ENCODE results near the gene SLC49A4.
"Not testable (repeated sequence)": the region's sequence is repeated elsewhere in the genome, so short reads cannot be mapped to it uniquely, and the experiment has no call there.

Gene SLC49A4, protein sequence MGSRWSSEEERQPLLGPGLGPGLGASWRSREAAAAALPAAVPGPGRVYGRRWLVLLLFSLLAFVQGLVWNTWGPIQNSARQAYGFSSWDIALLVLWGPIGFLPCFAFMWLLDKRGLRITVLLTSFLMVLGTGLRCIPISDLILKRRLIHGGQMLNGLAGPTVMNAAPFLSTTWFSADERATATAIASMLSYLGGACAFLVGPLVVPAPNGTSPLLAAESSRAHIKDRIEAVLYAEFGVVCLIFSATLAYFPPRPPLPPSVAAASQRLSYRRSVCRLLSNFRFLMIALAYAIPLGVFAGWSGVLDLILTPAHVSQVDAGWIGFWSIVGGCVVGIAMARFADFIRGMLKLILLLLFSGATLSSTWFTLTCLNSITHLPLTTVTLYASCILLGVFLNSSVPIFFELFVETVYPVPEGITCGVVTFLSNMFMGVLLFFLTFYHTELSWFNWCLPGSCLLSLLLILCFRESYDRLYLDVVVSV

DNA sequence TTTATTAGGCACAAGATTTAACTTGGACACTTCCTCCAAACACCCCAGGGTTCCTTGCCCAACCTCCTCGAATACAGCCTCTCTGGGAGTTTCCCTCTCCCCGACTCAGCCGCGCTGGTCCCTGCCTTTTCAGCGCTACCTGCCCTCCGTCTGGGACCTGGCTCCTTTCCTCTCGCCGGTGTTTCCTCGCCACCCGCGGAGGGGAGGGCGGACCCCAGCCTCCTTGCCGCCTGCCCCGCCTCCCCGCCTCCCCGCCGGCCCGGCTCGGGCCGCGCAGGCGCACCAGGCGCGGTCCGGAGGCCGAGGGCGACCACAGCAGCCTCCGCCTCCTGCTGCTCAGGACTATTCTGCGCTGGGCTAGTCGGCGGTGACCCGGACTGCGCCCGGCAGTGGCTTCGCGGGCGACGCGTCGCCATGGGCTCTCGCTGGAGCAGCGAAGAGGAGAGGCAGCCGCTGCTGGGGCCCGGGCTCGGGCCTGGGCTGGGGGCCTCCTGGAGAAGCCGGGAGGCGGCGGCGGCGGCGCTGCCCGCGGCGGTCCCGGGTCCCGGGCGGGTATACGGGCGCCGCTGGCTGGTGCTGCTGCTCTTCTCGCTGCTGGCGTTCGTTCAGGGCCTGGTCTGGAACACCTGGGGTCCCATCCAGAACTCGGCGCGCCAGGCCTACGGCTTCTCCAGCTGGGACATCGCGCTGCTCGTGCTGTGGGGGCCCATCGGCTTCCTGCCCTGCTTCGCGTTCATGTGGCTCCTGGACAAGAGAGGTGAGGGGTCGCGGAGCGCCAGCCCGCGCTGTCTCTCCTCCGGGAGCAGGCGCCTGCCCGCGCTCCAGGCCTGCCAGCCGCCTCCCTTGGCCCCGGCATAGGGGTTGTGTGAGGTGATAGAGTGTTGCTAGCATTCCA, at the start of gene SLC49A4:
TSS of gene SLC49A4 (plus strand) at position 291 of the 895 bp plus-strand sequence. CDS start at position 415, 124 bp downstream.
- peak; percentile 92 for DNase-seq (ENCODE audit: low spot score)

DNA sequence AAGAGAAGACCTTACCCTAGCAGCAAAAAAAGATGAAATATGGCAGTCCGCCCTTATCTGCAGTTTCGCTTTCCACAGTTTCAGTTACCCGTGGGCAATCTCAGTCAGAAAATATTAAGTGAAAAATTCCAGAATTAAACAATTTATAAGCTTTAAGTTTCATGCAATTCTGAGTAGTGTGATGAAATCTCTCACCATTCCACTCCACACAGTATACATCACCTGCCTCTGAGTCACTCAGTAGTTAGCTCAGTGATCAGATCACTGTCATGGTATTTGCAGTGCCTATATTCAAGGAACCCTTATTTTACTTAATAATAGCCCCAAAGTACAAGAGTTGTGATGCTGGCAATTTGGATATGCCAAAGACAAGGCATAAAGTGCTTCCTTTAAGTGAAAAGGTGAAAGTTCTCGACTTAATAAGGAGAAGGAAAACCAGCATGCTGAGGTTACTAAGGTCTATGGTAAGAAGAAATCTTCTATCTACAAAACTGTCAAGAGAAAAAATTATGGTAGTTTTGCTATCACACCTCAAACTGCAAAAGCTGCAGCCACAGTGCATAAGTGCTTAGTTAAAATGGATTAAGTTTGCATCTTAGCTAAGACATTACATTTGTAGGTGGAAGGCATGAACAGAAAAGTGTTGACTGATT, 49.4 kb upstream of the SLC49A4 start:
- DNase-seq (ENCODE audit: low spot score): no peak

DNA sequence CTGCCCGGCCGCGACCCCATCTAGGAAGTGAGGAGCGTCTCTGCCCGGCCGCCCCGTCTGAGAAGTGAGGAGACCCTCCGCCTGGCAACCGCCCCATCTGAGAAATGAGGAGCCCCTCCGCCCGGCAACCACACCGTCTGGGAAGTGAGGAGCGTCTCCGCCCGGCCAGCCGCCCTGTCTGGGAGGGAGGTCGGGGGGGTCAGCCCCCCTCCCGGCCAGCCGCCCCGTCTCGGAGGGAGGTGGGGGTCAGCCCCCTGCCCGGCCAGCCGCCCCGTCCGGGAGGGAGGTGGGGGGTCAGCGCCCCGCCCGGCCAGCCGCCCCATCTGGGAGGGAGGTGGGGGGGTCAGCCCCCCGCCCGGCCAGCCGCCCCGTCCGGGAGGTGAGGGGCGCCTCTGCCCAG, 47.6 kb upstream of the SLC49A4 start:
- not testable (repeated sequence) for DNase-seq (ENCODE audit: low spot score)

DNA sequence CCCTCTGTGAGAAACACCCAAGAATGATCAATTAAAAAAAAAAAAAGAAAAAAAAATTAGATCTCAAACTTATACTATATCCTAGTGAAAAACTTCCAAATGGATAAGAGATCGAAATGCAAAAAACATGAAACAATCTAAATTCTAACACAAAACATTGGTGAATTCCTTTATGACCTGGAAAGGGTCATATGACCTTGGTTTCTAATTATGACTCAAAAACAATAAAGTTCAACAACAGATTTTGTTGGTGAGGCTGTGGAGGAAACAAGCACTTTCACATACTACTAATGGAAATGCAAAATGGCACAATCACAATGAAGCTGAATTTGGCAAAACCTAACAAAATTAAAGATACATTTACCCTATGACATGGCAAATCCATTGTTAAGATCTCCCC, 46.5 kb upstream of the SLC49A4 start:
- DNase-seq (ENCODE audit: low spot score): no peak

DNA sequence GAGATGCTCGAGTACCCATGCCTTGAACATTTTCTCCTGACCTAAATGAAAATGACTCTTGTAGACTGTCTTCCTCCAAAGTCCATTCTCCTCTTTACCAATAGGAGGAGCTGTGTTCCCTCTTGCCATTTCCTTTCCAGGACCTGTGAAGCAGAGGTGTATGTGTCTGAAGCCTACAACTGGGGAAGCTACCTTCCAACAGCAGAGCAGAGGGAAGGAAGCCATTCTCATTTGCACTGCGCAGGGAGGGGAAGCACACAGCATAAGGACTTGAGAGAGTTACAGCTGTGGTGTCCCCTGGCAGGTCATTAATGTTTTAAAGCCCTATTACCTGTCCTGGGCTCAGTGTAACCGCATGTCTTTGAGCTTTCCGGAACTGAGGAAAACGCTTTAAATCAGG, 39.9 kb upstream of the SLC49A4 start:
- peak; percentile 79 for DNase-seq (ENCODE audit: low spot score)

DNA sequence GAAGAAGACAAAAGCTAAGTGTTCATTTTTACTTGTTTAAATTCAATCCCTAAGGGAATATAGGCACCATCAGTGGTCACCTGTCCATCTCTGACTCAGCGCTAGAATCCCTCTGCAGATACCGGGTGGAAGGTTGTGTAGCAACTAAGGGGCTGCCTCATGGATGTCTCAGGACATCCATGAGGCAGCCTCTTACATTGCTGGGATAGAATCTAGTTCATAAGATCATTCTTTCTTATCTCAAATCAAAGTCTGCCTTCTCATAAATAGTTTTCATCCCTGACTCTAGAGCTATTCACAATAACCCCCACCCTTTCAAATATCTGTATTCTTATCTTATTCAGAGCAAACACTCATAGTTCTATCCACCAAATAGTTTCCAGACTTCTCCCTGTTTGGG, 39.4 kb upstream of the SLC49A4 start:
- no peak for DNase-seq (ENCODE audit: low spot score)

DNA sequence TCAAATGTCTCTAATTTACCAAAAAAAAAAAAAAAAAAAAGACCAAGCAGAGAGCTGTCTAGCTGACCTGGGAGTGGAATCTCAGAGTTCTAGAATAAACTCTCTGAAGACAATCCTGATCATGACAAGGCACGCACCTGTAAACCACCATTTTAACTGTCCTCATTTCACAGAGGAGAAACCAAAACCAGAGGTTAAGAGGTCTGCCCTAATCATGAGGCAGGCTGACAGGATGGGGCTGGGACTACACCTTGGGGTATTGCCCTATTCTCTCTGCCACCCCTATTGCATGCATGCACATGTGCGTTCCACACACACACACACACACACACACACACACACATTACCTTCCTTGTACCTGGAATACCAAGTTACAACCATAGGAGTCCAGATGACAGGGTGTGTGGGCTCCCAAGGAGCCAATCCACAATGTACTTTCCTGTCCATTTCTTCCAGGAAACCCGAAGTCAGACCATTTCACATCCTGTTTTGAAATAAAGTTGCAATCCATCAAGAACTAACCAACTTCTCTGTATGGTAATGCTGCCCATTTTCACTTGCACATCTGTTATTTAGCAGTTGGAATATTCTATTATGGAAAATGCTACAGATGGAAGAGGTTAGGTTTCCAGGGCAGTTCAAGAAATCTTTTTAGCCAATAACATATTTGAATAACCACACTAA, 35.9 kb upstream of the SLC49A4 start:
- DNase-seq (ENCODE audit: low spot score): no peak

DNA sequence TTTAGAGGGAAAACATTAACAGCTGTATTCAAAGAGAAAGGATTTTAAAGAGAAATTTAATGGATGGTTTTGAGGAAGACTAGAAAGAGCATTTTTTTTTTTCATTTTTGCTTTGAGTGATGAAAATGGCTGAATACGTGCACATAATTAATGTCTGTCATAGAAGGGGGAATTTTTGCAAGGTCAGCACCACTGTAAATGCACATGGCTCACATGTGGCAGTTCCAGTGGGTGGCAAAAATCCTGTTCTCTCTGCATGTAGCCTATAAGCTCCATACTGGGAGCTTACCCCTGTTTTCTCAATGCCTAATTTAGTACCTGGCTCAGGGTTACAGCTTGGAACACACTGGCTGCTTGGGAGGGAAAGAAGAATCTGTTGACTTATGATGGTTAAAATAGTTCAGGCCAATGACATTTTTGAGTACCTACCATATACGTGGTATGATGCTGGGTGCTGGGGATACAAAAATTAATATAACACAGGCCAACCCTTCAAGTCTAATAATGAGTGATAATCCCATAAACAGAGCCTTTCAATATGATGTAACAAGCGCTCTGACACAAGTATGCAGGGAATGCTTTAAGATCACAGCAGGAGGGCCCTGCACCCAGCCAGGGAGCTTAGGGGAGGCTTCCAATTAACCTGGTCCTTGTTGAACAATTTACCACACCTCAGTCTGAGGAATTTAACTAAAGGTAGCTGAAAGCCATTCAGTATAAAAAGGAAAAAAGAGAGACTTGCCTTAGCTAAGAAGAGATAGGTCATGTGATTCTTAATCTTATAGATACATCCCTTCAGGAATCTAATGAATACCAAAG, 34.2 kb upstream of the SLC49A4 start:
- peak; percentile 64 for DNase-seq (ENCODE audit: low spot score)

DNA sequence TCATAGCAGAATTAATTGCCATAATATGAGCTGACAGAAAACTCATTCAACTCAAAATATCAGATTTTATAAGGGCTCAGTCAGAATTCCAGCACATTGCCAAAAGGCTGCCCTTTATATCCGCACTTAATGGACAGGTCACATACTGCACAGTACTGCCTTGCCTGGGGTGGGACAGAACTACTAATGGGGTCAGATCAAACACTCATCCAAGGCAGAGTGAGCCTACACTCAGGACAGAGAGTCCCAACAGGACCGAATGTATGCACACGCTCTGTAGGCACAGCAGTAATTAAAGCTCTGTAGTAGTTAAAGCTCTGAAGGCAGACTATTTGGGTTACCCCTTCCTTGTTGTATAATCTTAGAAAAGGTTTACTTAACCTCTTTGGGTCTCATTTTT, 28.4 kb upstream of the SLC49A4 start:
- DNase-seq (ENCODE audit: low spot score): no peak

DNA sequence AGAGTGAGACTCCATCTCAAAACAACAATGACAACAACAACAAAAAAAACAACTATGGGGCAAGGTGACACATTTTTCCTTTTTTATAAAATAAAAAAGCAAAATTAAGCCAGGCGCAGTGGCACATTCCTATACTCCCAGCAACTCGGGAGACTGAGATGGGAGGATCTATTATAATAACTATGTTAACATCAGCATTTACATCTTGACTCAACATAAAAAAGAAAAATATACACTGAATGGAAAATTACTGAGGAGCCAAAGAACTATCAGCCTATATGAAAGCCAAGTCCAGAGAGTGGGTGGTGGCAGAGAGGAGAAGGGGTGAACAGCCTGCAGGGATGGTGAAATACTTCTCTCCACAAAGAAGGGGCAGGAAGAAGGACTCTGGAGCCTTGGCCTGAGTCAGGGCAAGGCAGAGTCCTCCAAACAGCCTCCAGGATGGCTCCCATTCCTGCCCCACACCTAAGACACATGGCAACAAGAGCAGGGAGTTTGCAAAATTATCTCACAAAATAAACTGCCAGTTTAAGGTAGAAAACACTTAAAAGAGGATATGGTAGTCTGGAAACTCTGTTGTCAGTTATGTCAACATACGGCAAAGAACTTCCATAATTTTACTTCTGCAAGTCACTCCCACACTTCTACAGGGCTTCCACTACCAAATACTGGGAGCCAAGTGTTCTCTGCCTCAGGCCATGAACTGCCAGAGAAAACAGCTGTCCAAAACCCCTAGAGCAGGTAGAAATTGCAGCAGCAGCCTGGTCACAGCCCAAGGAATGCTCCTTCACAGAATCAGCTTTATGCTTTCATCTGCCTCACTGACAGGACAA, 27.1 kb upstream of the SLC49A4 start:
- no peak for DNase-seq (ENCODE audit: low spot score)

DNA sequence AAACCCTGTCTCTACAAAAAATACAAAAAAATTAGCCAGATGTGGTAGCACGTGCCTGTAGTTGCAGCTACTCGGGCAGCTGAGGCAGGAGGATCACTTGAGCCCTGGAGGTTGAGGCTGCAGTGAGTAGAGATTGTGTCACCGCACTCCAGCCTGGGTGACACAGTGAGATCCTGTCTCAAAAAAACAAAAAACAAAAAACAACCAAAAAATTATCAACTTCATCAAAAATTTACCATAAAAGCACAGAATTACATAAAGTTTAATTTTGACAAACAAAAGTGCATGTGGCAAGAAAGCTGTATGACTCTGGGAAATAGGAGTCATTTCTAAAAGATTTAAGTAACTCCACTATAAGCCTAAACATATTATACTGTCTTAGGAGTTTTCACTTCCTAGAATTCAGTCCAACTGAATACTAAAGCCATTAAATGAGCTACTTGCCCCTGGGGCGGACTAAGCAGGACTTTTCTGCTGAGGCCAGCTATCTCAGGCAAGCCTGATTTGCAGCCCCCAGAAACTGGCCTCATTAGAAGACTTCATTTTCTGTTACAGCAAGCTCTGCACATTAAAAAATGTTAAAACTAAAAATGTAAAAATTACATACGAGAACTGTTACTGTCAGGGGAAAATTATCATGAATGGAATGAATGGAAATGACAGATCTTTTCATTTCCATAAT, 24.2 kb upstream of the SLC49A4 start:
- DNase-seq (ENCODE audit: low spot score): no peak

DNA sequence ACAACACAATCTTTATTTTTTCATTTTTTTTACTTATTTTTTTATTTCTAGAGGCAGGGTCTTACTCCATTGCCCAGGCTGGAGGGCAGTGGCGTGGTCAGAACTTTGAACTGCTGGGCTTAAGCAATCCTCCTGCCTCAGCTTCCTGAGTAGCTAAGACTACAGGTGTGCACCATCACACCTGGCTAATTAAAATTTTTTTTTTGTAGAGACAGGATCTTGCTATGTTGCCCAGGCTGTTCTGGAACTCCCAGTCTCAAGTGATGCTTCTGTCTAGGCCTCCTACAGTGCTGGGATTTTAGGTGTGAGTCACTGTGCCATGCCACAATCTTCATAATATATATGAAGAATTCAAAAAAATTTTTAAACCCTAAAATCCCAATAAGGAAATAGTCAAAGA, 22.0 kb upstream of the SLC49A4 start:
- DNase-seq (ENCODE audit: low spot score): no peak

DNA sequence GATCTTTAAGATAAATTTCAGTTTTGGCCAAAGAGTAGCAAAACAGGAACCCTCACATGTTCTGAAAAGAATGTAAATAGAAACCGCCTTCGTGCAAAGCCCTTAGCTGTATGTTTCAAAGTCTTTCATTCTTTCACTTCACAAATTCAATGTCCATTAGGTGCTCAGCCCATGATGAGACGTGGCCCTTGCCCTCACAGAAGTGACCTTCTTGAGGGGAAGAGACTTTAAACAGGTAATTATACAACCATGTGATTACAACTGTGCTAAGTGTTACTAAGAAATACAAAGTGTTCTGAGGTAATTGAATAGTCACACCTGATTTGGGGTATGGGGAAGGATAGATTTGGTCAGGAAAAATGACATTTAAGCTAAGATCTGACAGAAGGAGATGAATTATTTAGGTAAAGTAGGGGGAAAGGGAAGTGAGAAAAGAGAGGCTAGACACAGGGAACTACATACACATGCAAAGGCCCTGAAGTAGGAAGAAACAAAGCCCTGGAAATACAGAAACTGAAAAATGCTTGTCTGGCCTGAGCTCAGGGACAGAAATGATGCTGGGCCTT, 20.8 kb upstream of the SLC49A4 start:
- DNase-seq (ENCODE audit: low spot score): no peak

DNA sequence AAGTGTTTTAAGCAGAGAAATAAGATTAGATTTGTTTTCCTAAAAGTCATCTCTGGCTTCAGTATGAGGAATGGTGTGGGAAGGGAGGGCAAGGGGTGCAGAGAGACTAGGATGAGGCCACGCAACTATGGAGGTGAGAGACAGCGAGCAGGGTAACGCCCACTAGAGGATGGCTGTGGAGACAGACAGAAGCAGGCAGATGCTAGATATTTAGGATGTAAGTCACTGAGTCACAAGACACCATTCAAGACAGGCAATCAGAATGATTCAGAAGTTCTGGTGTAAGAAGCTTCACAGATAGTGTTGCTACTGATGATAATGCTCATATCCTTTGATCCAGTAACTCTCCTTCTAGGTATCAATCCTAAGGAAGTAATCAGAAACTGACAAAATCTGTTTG, 20.3 kb upstream of the SLC49A4 start:
- no peak for DNase-seq (ENCODE audit: low spot score)

DNA sequence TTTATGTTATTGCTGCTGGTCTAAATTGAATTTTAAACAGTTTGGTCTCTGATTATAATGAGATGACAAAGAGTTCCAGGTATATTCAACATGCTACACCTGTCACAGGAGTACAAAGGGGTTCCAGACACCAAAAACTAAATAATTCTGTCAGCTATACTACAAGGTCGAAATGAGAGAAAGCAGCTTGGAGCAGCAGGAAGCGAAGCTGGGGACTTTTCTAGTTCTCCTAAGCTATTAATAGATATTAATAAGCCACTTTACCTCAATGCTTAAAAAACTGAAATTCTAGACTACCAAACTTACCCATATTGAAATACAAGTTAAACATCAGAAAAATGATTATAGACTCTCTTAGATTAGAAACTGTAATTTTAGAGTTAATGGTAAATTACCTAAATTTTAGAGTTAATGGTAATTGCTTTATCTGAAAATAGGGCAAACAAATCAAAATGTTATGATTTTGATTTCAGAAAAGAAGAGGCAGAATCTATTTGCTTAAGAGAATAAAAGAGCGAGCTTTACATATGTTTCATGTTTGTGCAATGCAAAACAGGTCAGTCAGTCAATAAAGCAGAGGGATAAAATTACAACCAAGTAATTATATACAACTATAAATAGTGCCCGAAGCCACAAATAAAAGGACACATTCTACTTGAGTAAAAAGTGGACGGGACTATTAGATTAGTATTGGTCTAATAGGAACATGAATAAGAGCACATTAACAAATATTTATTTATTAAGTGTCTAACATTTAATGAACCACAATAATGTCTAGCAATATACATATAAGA, 18.0 kb upstream of the SLC49A4 start:
- DNase-seq (ENCODE audit: low spot score): no peak

DNA sequence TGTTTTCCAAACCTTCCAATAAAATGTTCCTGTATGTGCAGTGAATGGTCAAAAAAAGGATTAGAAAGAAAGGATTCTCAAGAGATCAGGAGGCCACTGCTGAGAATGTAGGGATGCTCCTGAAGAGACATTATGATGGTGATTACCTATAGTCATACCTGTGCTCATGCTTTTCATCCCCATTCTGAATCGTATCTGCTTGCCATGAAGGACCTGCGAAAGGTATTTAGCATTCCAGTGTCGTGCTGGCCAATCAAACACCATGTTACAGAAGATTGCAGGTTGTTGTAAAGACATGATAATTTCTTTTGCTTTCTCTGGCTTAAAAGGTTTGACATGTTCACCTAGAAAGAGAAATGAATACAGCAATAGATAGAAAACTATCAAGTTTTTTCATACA, 17.3 kb upstream of the SLC49A4 start:
- no peak for DNase-seq (ENCODE audit: low spot score)

DNA sequence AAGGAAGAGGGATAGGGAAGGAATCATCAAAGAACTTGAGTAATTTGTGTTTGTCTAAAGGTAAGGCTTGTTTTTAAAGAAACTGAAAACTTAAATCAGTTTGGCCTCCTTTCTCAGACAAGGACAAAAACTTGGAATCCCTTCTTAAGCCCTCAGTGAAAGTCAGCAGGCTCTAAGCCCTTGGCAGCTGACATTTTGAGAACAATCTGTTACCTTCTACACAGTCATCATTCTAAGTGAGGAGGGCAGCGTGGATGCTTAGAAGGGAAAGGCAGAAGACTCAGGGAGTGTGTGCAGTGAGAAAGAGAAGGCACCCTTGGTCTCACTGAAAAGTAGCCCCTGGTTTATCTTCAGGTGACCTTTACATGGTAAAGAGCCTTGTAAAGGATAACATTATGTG, 12.1 kb upstream of the SLC49A4 start:
- DNase-seq (ENCODE audit: low spot score): no peak

DNA sequence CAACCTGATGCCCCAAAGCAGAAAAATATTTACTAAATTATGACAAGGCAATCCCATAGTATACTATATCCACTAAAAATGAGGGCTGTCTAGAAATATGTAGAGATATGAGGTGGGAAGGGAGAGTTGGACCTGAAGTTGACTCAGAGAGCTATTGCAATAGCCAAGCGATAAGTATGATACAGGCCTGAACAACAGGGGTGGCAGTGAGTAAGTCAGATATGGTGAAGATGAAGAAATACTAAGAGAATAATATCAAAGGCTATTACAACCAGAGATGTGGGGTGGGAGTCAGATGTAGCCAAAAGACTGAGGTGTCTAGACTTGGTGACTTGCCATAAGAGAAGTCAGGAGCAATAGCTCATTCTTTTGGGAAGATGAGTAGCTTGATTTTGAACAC, 10.4 kb upstream of the SLC49A4 start:
- DNase-seq (ENCODE audit: low spot score): no peak

Data from iPS-NIHi11 (cell line).